GM12875 (cell line): ENCODE measurements around the gene LBR.

Experiments
- H3K4me3 ChIP-seq: one replicate; pipeline ENCODE4 v1.5.1; 2011; ENCODE audit warnings: low read depth, low read length, control low read depth
- TF ChIP-seq, protein P1 (sequence below): IDR thresholded peaks from 2 replicates; pipeline ENCODE4 v1.5.1; 2011; ENCODE audit warnings: low read depth, mild to moderate bottlenecking, control low read depth, inconsistent platforms, low read length, moderate library complexity, borderline replicate concordance; ENCODE audit not compliant: insufficient read depth

Gene LBR

DNA sequence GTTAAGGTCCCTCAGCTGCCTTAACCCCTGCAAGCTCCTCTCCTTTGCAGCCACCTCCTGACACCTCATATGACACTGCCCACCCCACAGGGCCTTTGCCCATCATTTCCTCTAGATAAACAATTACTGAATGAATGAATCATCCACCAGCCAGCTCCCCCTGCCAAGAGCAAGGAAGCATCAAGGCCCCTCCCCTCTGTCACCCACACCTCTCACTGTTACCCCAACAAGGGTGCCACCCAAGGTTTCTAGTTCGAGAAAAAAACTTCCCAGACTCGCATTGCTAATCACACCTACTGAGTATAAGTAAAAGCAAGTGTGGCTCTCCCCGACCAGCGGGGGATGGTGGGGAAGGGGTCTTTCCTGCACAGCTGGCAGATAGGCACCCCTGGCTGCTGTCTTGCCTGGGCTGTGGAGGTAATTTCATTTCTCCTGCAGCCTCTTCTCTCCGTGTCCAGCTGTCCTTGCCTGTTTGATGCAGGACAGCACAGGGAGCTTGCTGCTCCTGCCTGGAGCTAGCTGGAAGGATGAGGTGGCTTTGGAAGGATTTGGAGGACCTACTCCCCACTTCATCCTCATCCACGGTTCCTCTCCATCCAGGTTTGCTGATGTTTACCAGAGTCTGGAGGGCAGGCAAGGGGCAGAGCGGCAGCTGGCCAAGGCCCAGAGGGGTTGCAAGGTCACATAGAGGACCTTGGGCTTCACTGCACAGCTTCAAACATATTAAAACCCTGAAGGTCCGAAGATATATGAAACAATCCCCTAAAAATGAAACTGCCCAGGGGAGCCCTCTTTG is 33.1 kb upstream of the LBR start:
- TF ChIP-seq, protein P1, sequence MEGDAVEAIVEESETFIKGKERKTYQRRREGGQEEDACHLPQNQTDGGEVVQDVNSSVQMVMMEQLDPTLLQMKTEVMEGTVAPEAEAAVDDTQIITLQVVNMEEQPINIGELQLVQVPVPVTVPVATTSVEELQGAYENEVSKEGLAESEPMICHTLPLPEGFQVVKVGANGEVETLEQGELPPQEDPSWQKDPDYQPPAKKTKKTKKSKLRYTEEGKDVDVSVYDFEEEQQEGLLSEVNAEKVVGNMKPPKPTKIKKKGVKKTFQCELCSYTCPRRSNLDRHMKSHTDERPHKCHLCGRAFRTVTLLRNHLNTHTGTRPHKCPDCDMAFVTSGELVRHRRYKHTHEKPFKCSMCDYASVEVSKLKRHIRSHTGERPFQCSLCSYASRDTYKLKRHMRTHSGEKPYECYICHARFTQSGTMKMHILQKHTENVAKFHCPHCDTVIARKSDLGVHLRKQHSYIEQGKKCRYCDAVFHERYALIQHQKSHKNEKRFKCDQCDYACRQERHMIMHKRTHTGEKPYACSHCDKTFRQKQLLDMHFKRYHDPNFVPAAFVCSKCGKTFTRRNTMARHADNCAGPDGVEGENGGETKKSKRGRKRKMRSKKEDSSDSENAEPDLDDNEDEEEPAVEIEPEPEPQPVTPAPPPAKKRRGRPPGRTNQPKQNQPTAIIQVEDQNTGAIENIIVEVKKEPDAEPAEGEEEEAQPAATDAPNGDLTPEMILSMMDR: no peak
- H3K4me3 ChIP-seq: no peak overlapping the region

DNA sequence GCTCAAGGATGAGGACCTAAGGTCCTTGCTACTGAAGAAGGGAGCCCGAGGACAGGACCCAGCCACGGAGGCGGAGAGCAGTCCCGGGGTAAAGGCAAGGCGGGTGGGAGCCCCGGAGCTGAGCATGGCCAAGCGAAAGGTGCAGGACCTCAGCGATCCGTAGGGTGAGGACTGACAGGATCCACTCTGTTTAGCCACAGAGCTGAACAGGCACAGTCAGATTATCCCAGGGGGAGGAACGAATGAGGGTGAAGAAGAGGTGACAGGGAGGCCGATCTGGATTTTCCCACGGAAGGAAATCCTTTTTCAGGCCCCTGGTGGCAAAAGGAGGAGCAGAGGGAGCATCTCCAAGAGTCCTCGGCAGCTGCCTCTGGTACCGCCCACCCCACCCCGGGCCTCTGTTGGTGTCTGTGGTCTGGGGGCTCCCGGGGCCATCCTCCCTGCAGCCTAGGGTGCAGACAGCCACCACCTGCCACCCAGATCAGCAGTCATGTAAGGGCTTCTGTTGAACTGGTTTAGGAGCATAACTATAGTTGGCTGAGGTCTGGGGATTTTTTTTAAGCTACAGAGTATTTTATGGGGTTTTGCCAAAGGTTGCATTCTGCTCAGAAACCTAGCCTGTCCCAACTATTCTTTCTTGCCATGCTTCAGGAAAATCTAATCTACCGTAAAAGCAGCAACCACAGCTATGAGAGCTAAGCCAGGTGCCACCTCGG is 32.3 kb upstream of the LBR start:
- H3K4me3 ChIP-seq: no peak overlapping the region
- TF ChIP-seq, protein P1: no peak

- TF ChIP-seq, protein P1: no peak
- no peak overlapping the region for H3K4me3 ChIP-seq
Observed at GRCh38 chr1:225458222-225458631, 30.4 kb upstream of the LBR start.

GRCh38 chr1:225454733-225455132 is 26.9 kb upstream of the LBR start:
- H3K4me3 ChIP-seq: no peak overlapping the region
- TF ChIP-seq, protein P1: no peak

- TF ChIP-seq, protein P1: no peak
- no peak overlapping the region for H3K4me3 ChIP-seq
Observed at GRCh38 chr1:225453797-225454648, 26.2 kb upstream of the LBR start.

DNA sequence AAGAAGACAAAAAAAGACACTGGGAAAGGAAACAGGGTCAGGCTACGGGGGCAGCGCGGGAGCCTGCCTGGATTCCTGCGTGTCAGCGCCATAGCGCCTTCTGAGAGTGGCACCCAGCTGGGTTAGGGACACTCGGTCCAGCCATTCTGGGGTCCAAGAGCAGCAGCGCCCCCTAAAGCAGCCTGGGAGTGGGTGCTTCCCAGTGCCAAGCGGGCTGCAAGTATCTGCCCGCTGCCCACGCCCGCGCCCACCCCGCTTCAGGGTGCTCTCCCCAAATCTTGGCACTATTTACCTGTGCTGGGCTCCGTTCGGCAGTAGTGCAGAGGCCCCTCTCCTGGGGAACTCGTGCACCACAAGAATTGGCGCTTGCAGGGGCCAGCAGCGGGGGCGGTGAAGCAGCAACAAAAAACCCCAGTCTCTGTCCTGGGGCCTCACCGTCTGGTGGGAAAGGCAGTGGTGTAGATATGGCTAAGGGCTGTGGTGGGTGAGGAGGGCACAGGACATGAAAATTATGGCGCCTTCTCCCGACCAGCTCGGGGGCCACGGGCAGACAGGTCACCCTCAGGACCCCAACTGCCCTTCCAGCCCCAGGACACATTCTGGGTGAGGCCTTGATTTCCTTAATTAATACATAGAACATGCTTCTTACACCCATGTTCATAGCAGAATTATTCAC is 24.1 kb upstream of the LBR start:
- no peak overlapping the region for H3K4me3 ChIP-seq
- TF ChIP-seq, protein P1: no peak
